RPMI8226 (cell line): Measurements from ENCODE around the gene STEAP3.
"Not testable (repeated sequence)": the region's sequence is repeated elsewhere in the genome, so short reads cannot be mapped to it uniquely, and the experiment has no call there.

Experiments used
- DNase-seq: peaks from one replicate; pipeline ENCODE4 v3.0.0-alpha.2; 2015

STEAP3 gene

DNA sequence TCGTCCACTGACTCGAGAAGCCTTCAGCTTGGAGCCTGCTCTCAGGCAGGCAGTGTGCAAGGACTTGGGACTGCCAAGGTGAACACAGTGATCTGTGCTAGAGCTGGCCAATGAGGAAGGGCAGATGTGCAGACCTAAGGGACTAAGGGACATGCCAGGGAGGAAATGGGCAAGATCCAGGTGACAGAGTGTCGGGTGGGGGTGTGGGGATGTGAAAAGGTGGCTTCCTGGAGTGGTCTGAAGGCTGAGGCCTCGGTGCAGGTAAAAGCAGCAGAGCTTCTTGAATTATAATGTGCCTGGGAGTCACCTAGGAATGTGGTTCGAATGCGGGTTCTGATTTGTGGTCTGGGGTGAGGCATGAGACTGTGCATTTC, 42.0 kb downstream of the STEAP3 start:
- no peak for DNase-seq

- DNase-seq: no peak
Measured at GRCh38 chr2:119266091-119266589, 42.5 kb downstream of the STEAP3 start.

DNA sequence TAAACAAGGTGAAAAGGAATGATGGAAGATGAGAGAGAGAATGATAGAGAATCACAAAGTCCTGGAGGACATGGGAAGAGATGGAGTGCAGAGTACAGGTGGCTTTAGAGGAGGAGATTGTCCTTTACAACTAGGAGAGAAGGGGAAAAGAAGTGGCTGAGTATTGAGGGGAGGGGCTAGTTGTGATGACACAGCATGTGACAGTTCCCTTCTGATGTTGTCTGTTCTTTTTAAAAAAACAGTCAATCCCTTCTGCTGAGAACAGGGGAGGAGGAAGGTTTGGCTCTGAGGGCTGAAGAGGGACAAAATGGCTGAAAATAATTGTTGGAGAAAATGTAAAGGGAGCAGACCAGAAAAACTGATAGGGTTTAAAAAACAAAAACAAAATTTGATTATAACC, 44.0 kb downstream of the STEAP3 start:
- DNase-seq: no peak

DNA sequence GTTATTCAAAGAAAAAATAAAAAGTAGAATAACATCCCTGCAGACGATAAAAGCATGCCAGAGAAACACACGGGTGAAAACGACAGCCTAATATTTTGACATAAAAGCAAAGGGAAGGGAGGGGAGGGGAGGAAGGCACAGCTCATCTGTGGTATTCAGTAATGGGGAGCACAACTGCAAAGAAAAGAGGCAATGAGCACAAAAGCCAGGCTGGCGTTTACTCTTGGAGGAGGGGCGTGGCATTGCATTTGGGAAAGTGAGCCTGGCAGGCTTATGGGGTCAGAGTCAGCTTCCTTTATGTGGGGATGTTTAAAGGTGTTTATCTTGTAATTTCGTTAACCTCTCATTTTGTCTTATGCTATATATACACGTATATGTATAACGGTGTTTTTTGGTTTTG, 53.2 kb downstream of the STEAP3 start:
- DNase-seq: no peak

- not testable (repeated sequence) for DNase-seq
Measured at GRCh38 chr2:119278385-119278784, 54.8 kb downstream of the STEAP3 start.

- DNase-seq: no peak
Measured at GRCh38 chr2:119278946-119279345, 55.3 kb downstream of the STEAP3 start.

DNA sequence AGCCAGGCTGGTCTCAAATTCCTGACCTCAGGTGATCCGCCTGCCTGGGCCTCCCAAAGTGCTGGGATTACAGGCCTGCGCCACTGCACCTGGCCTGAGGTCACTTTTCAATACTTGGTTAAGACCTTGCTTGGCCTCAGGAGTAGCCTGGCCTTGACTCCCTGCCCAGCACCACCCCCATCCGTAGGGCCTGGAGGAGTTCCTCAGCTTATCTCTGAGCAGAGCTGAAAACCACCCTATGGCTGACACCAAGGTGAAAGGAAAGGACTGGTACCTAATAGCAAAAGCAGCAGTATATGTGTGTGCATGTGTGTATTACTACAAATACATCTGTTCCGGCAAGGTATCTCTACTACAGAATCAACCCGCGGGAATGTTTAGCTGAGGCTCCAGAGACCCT, 56.0 kb downstream of the STEAP3 start:
- no peak for DNase-seq

- no peak for DNase-seq
Measured at GRCh38 chr2:119280680-119281079, 57.0 kb downstream of the STEAP3 start.

DNA sequence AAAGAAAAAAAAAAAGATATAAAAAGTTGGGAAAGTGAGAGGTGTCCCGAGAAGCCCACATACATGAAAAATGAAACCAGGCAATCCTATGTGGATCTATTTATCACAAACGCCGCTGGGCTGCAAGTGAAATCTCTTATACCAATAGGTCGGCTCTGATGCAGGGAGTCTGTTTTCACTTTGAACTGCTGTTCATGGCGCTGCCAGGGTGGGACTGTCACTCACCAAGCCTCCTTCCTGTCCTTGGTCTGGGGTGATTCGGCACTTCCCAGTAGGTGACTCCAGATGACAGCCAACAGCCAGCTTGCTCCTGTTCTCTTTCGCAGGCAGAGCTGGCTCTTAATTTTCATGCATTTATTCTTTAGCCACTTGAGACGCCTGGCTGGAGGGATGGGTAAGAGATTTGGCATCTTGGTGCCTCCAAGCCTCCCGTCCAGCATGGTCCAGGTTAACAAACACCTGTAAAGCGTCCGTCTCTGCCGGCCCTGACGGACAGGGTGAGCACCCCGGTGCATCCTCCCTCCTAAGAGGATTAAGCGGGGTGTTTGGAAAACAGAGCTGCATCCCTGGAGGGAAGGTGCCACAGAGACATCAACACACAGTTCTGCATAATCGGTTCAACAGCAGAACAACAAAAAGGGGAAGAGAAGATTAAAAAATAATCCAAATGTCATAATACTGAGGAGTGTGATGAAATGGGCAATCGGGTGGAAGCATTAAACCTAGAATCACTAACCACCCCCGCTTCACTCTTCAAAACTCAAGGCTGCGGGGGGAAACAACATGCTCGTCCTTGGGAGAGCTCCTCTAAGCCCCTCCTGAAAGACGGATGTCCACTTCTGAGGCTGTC, 58.7 kb downstream of the STEAP3 start:
- DNase-seq: no peak

DNA sequence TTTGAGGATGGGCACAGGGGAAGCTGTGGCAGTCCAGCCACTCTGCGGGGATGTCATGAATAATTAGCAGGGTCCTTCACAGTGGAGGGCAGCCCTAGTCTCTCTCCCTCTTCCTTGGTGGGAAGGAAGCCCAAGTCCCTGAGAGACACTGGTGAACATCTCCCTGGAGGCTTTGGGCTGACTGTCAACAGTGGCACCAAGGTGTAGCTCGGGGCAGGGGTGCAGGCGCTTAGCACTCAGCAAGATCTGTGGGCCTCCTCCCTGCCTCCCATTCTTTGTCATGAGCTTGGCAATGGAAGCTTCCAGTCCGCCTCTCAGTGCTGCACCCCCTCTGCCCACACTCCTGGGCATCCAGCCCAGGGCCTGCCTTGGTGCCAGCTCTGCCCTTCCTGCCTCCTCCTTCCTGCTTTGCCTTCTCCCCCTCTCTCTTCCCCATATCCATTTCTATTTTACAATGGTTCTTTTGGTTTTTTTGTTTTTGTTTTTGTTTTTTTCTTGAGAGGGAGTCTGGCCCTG, 59.4 kb downstream of the STEAP3 start:
- DNase-seq: no peak

DNA sequence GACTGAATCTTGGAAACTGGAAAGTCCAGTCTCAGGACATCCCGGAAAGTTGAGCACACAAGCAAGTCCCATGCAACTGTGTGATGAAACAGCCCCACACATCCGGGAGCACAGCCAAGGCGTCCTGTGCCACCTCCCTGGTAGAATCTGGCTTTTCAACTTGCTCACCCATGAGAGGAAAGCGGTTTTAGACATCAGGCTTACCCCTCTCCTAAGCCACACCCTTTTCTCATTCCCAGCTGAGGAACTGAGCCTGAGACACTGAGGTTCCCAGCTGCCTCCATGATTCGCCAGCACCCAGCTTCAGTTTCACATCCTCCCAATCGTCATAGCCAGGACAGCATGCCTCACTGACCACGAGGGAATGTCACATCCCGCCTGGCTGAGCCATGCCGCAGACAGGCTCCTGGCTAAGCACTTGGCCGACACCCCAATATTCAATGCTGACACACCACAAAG, 60.3 kb downstream of the STEAP3 start:
- DNase-seq: peak; percentile 18

GRCh38 chr2:119286661-119287060, 63.0 kb downstream of the STEAP3 start:
- no peak for DNase-seq

DNA sequence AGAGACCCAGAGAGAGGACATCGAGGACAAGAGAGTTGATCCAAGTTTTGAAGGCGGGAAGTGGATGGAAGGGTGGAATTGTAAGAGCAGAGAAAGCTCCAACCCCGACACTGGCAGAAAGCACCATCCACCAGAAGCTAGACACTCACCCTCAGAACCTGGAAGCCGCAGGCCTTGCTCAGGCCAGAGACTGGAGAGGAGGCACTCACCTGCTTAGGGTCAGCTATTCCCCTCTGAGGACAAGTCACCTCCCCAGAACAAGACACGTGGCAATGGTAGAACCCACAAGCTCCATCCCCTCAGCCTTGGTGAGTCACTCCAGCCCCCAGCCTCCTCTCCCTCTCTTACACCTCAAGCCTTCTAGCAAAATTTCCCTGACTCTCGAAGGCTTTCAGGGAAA, 64.9 kb downstream of the STEAP3 start:
- no peak for DNase-seq

GRCh38 chr2:119289093-119289492, 65.5 kb downstream of the STEAP3 start:
- DNase-seq: no peak

DNA sequence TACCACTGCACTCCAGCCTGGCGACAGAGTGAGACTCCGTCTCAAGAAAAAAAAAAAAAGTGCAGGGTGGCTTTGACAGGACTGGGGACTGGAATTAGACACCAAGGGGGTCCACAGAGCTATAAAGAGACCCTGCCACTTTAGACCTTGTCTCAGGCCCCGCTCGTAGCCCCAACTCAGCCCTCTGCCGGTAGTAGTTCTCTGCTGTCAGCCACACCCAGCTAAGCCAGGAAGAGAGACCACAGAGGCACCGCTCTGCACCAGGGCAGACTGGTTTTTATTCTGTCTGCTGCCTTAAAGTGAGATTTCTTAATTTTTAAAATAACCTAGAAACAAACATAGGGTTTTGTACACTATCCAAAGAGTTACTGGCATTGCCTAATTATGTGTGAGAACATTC, 66.0 kb downstream of the STEAP3 start:
- DNase-seq: no peak

GRCh38 chr2:119290859-119291587, 67.4 kb downstream of the STEAP3 start:
- DNase-seq: peak; percentile 82

- no peak for DNase-seq
Measured at GRCh38 chr2:119291588-119292167, 68.0 kb downstream of the STEAP3 start.

DNA sequence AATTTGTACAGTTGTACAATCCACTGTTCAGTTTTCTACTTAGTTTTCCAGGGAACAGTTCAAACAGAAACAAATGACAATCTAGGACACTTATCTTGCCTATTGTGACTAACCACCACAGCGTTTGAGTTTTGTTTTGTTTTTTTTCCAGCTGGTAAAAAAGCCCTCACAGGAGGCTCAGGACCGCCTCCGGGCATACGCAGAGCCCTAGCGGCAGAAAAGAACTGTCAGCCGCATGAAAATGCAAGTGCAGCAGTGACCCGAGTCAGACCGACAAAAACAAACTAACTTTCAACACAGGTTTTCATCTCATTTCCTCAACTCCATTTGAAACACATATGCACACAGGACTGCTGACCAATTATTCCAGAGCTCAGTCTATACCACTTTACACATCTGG, 68.6 kb downstream of the STEAP3 start:
- peak; percentile 66 for DNase-seq

GRCh38 chr2:119293254-119293653, 69.6 kb downstream of the STEAP3 start:
- no peak for DNase-seq

GRCh38 chr2:119293900-119294299, 70.3 kb downstream of the STEAP3 start:
- DNase-seq: no peak

DNA sequence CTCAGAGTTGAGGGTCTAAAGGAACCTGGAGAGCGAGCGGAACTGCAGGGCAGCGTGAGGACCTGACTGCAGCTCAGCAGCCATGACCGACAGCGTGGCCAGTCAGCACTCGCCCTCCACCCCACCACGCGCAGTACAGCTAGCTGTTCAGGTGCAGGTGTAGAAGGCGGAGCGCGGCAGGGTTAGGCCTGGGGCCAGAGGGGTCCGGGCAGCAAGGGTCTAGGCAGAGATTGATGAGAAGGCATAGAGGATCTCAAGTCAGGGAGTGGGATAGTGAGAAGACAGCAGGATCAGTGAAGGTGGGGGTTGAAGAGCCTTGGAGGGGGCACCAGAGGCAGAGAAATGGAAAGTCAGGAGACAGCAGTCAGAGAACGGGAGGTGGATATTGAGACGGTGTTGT, 71.0 kb downstream of the STEAP3 start:
- DNase-seq: no peak

- DNase-seq: no peak
Measured at GRCh38 chr2:119295688-119296375, 72.2 kb downstream of the STEAP3 start.

DNA sequence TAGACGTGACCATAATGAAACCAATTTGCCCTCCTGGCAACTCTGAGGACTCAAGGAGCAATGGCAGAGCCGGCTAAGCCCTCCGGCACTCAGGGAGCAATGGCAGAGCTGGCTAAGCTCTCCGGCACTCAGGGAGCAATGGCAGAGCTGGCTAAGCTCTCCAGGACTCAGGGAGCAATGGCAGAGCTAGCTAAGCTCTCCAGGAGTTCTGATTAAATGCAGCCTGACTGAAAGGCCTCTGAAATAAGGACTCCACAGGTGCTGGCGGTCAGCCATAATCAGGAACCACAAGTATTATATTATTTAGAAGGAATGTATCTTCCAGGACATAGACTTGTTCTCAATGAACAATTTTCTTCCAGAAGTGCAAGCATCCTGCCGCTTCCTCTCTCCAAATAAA, 77.8 kb downstream of the STEAP3 start:
- no peak for DNase-seq
